SH-SY5Y (cell line): ENCODE results near the gene TAS1R2.

Source experiments
- GATA2 ChIP-seq: IDR thresholded peaks from 2 replicates; pipeline ENCODE4 v1.6.1; 2011; ENCODE audit warnings: mild to moderate bottlenecking, low read depth, low read length
- GATA3 ChIP-seq: IDR thresholded peaks from 2 replicates; pipeline ENCODE4 v1.6.1; 2011; ENCODE audit warnings: low read depth, mild to moderate bottlenecking, low read length, moderate library complexity

DNA sequence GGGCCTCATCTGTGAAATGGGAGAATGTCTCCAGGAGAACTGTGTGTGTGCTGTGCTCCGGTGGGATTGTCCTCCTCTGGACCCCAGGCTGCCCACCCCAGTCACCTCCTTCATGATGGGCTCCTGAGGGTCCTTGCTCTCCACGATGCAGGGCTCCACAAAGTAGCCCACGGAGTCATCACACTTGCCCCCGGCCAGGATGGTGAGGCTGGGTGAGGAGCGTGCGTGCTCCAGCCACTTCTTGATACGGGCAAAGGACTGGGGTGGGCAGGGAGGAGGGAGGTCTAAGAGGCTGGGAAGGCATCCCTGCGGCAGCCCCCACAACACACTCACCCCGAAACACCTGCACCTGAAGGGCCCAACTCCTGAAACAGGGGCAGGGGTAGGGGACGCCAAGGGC, 16.8 kb upstream of the TAS1R2 start:
- TF ChIP-seq GATA2: no peak
- no peak for TF ChIP-seq GATA3
